ENCODE data around the gene HCN2.
A peak's percentile ranks its signal among the peaks of the same experiment; 100 is the strongest.

Gene HCN2

GRCh38 chr19:658916-659839 lies 69.5 kb downstream of the HCN2 start:
- no peak for DNase-seq

GRCh38 chr19:660793-661426 lies 71.2 kb downstream of the HCN2 start:
- DNase-seq: no peak

GRCh38 chr19:661427-662196 lies 71.9 kb downstream of the HCN2 start:
- DNase-seq: no peak

- peak; percentile 75 for DNase-seq
These were observed 72.7 kb downstream of the HCN2 start for GRCh38 chr19:662207-662961.

- peak; percentile 95 for DNase-seq
These were observed 73.4 kb downstream of the HCN2 start, which contains the start of gene RNF126 for GRCh38 chr19:662962-663681. RNF126 (minus strand) TSS chr19:663214; CDS start chr19:663121, 93 bp downstream.

- DNase-seq: no peak
These were observed 74.0 kb downstream of the HCN2 start for GRCh38 chr19:663682-664117.

- peak; percentile 83 for DNase-seq
These were observed 75.3 kb downstream of the HCN2 start for GRCh38 chr19:664913-665443.
